Measurements from ENCODE around the gene ARRDC1.

DNA sequence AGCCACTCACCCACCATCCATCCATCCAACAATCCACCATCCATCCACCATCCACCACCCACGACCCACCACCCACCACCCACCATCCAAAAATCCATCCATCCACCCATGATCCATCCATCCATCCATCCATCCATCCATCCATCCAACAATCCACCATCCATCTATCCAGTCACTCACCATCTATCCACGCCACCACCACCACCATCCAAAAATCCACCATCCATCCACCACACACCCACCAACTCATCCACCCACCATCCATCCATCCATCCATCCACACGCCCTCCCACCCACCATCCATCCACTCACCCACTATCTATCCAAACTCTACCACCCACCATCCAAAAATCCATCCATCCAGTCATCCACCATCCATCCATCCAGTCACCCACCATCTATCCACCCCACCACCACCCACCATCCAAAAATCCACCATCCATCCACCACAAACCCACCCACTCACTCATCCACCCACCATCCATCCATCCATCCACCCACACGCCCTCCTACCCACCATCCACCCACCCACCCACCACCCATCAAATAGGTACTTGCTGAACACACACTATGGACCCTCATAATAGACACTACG is 35.8 kb upstream of the ARRDC1 start:
- TF ChIP-seq POLR2AphosphoS5 (IDR thresholded peaks at IDR 0.05; ENCODE audit: low read depth, low read length): no peak
- TF ChIP-seq POLR2A (IDR thresholded peaks at IDR 0.05; ENCODE audit: low read depth, low read length): no peak

Data from GM12891 (cell line).